GM12891 (cell line): ENCODE measurements around the gene ZDHHC9. TPM values are rescaled to one million over a fixed set of nuclear protein-coding genes. Genes with fewer than 3 reads are reported as not detected.
"Not testable (repeated sequence)": the region's sequence is repeated elsewhere in the genome, so short reads cannot be mapped to it uniquely, and the experiment has no call there.

Experiments
- DNase-seq: peaks from one replicate; pipeline ENCODE4 v3.0.0; 2011; ENCODE audit warnings: low spot score; ENCODE audit not compliant: insufficient read length
- FAIRE-seq: peaks from 2 replicates; lab custom pipeline; 2011; peaks lifted over from hg19 to GRCh38; lab: Jason Lieb, UNC
- PAX5 ChIP-seq: IDR thresholded peaks from 2 replicates; pipeline ENCODE4 v1.6.1; 2011; ENCODE audit warnings: low read length, moderate library complexity, mild to moderate bottlenecking; ENCODE audit not compliant: insufficient read depth, severe bottlenecking
- POLR2A ChIP-seq: IDR thresholded peaks from 2 replicates; pipeline ENCODE4 v1.6.1; 2011; ENCODE audit warnings: low read depth, low read length, control low read depth
- POLR2AphosphoS5 ChIP-seq: IDR thresholded peaks from 2 replicates; pipeline ENCODE4 v1.6.1; 2011; ENCODE audit warnings: low read depth, low read length, control low read depth
- POU2F2 ChIP-seq: IDR thresholded peaks from 2 replicates; pipeline ENCODE4 v1.6.1; 2011; ENCODE audit warnings: low read depth, mild to moderate bottlenecking, control low read depth, low read length, moderate library complexity
- SPI1 ChIP-seq: IDR thresholded peaks from 2 replicates; pipeline ENCODE4 v1.6.1; 2011; ENCODE audit warnings: low read depth, low read length, control low read depth
- TAF1 ChIP-seq: IDR thresholded peaks from 2 replicates; pipeline ENCODE4 v1.6.1; 2011; ENCODE audit warnings: low read depth, low read length, control low read depth
- polyA plus RNA-seq: library from polyadenylated mRNA; unstranded; fragments of >200 nt; gene quantifications from one replicate; pipeline ENCODE4 v1.2.1, GENCODE V29; 2012; ENCODE audit warnings: low read depth, missing spikeins, inconsistent platforms; ENCODE audit not compliant: missing spikeins

The ZDHHC9 gene
- polyA plus RNA-seq: 5.0 TPM

GRCh38 chrX:129843459-129844306, at the start of gene ZDHHC9:
Gene ZDHHC9, minus strand, starts transcription at chrX:129843886. Its CDS starts 1,941 bp downstream, at chrX:129841945.
- TF ChIP-seq TAF1 (no peak), POU2F2 (no peak), SPI1 (no peak), PAX5 (no peak), POLR2A (0 out of 2 replicates have a peak, but pooled peaks have one; percentile 43), POLR2AphosphoS5 (no peak)
- FAIRE-seq: peak; percentile 100
- DNase-seq: peak; percentile 76

DNA sequence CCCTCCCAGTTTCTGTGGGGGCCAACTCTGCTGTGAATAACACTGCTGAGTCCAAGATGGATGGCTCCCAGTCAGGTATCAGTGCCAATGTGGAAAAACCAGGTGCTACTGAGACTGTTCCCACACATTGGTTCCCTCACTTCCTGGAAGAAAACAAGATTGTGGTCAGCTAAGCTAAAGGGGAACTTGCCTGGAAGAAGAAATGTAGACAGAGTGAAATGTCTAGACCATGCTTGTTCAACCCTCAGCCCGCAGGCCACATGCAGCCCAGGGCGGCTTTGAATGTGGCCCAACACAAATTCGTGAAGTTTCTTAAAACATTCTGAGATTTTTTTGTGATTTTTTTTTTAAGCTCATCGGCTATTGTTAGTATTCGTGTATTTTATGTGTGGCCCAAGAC, 33.7 kb upstream of the ZDHHC9 start:
- FAIRE-seq (no peak), DNase-seq (no peak)
- TF ChIP-seq POLR2AphosphoS5 (no peak), SPI1 (no peak), TAF1 (no peak), PAX5 (no peak), POLR2A (no peak), POU2F2 (no peak)

- no peak for FAIRE-seq
- no peak for DNase-seq
These were observed 33.2 kb upstream of the ZDHHC9 start for GRCh38 chrX:129876771-129877305.

DNA sequence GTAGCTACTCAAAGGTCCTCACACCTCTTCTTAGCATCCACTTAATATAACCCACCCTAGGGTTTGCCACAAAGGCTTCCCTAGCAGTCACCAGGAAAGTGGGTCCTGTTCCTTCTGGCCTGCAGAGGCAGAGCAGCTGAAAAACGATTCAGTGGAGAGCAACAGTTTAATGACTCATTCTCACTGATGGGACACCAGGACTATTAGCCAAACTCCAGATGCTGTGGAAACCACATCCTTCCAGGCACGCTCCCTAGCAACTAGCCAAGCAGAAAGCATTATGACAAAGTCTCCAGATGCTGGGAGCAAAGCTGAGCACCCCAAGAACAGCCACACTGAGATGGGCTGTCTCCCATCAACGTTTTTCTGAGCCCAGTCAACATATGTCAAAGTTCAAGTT, 32.0 kb upstream of the ZDHHC9 start:
- no peak for FAIRE-seq
- no peak for DNase-seq

More at GRCh38 chrX:129876771-129877305, 33.2 kb upstream of the ZDHHC9 start:
- TF ChIP-seq SPI1: no peak
- TF ChIP-seq POU2F2: no peak
- no peak for TF ChIP-seq POLR2A
- no peak for TF ChIP-seq POLR2AphosphoS5
- TF ChIP-seq TAF1: no peak

DNA sequence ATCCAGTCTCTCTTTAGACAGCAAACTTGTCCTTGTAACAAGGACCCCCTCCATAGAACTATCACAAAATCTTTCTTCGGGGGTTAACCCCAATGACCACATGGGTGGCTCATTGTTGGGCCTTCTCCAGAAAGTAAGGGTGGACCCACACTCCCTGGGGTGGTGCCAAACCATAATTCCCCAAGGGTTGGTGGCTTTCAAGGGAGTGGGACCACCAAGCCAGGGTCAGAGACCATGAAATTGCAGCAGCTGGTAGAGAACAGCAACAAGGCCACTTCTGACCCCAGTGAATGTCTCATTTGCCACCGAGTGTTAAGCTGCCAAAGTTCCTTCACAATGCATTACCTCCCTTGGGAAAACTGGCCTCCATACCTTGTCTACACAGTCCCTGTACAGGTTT, 28.8 kb upstream of the ZDHHC9 start:
- DNase-seq (no peak), FAIRE-seq (no peak)
- TF ChIP-seq SPI1 (no peak), POLR2AphosphoS5 (no peak), TAF1 (no peak), POLR2A (no peak), PAX5 (no peak), POU2F2 (no peak)

More for the DNA sequence above, 32.0 kb upstream of the ZDHHC9 start:
- TF ChIP-seq POLR2AphosphoS5 (no peak), POLR2A (no peak), TAF1 (no peak), POU2F2 (no peak), SPI1 (no peak), PAX5 (no peak)

DNA sequence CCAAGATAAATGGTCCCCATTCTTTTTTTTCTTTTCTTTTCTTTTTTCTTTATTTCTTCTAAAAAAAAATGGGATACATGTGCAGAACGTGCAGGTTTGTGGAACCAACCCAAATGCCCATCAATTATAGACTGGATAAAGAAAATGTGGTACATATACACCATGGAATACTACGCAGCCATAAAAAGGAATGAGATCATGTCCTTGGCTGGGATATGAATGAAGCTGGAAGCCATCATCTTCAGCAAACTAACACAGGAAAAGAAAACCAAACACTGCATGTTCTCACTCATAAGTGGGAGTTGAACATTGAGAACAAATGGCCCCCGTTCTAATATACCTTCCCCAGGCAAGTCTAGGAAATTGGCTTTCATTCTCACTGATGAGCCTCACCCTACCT, 22.6 kb upstream of the ZDHHC9 start:
- peak; percentile 5 for FAIRE-seq
- not testable (repeated sequence) for DNase-seq

- FAIRE-seq, DNase-seq: not testable (repeated sequence)
These were observed 15.4 kb upstream of the ZDHHC9 start for GRCh38 chrX:129859134-129859533.

DNA sequence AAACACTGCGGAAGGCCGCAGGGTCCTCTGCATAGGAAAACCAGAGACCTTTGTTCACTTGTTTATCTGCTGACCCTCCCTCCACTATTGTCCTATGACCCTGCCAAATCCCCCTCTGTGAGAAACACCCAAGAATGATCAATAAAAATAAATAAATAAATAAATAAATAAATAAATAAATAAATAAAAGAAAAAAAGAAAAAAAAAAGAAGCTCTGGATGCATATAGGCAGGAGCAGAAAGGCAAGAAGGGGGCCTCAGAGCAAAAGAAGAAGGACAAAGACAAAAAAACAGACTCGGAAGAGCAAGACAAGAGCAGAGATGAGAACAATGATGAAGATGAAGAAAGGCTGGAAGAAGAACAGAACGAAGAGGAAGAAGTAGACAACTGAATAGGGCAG, 8.1 kb upstream of the ZDHHC9 start:
- not testable (repeated sequence) for FAIRE-seq

GRCh38 chrX:129846716-129847115, 3.0 kb upstream of the ZDHHC9 start:
- TF ChIP-seq SPI1: no peak
- no peak for TF ChIP-seq TAF1
- no peak for TF ChIP-seq POLR2A
- TF ChIP-seq PAX5: no peak
- no peak for TF ChIP-seq POU2F2
- no peak for TF ChIP-seq POLR2AphosphoS5
- peak; percentile 23 for FAIRE-seq

More for the DNA sequence above, 8.1 kb upstream of the ZDHHC9 start:
- not testable (repeated sequence) for DNase-seq

DNA sequence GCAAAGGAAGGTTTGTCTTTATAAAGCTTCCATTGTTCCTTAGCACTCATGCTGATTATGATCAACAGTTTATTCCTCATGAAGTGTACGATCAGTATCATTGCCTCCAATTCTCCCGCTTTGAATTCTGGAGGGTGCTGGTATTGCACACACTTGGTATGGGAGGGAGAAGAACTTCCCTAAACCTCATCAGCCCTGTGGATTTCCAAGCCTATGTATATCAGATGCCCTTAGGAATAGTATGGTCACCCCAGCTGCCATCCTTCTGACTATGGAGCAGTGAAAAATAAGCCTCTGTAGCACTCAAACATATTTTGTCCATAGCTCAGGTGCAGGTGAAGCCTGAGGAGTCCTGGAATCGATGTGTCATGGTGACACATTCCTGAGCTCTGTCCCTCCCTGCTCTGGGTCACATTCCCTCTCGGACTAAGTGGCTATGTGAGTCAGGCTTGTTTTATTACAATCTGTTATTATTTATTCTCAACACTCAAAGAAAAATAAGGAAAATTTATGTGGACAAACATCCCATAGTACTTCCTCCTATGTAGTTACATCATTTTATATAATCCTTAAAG, 2.0 kb upstream of the ZDHHC9 start:
- DNase-seq (no peak), FAIRE-seq (no peak)
- TF ChIP-seq POU2F2 (no peak), POLR2A (no peak), POLR2AphosphoS5 (no peak), TAF1 (no peak), SPI1 (no peak)

More at GRCh38 chrX:129846716-129847115, 3.0 kb upstream of the ZDHHC9 start:
- DNase-seq: no peak
